CD4-positive, alpha-beta T cell treated with Interleukin-21 for 1 hour (primary cell): Measurements from ENCODE around the gene RASGRP2.
"Not testable (repeated sequence)": the region's sequence is repeated elsewhere in the genome, so short reads cannot be mapped to it uniquely, and the experiment has no call there.

Experiments used
- DNase-seq: peaks from one replicate; pipeline ENCODE4 v3.0.0-alpha.2; 2020

Gene RASGRP2

GRCh38 chr11:64718084-64718779 lies 25.7 kb downstream of the RASGRP2 start:
- no peak for DNase-seq

- DNase-seq, result no peak
These were observed 26.7 kb downstream of the RASGRP2 start for GRCh38 chr11:64717268-64717578.

GRCh38 chr11:64716473-64717267 lies 27.3 kb downstream of the RASGRP2 start:
- no peak for DNase-seq

GRCh38 chr11:64715756-64716472 lies 28.0 kb downstream of the RASGRP2 start:
- DNase-seq, result no peak

- no peak for DNase-seq
These were observed 28.8 kb downstream of the RASGRP2 start for GRCh38 chr11:64715110-64715509.

GRCh38 chr11:64714666-64715065 lies 29.3 kb downstream of the RASGRP2 start:
- DNase-seq, result no peak

- DNase-seq, result no peak
These were observed 30.1 kb downstream of the RASGRP2 start for GRCh38 chr11:64713781-64714363.

- DNase-seq, result no peak
These were observed 30.8 kb downstream of the RASGRP2 start for GRCh38 chr11:64713016-64713707.

GRCh38 chr11:64712430-64713015 lies 31.4 kb downstream of the RASGRP2 start:
- DNase-seq, result no peak

- no peak for DNase-seq
These were observed 32.0 kb downstream of the RASGRP2 start for GRCh38 chr11:64711956-64712362.

GRCh38 chr11:64711138-64711955 lies 32.6 kb downstream of the RASGRP2 start:
- no peak for DNase-seq

GRCh38 chr11:64710418-64711137 lies 33.4 kb downstream of the RASGRP2 start:
- no peak for DNase-seq

GRCh38 chr11:64705501-64705900 lies 38.4 kb downstream of the RASGRP2 start:
- no peak for DNase-seq

GRCh38 chr11:64703048-64703447 lies 40.9 kb downstream of the RASGRP2 start:
- no peak for DNase-seq

GRCh38 chr11:64701956-64702355 lies 42.0 kb downstream of the RASGRP2 start:
- not testable (repeated sequence) for DNase-seq

GRCh38 chr11:64698427-64698826 lies 45.5 kb downstream of the RASGRP2 start:
- no peak for DNase-seq

GRCh38 chr11:64697663-64698375 lies 46.1 kb downstream of the RASGRP2 start:
- DNase-seq, result no peak

- DNase-seq, result no peak
These were observed 47.9 kb downstream of the RASGRP2 start for GRCh38 chr11:64696045-64696444.

GRCh38 chr11:64695548-64695947 lies 48.4 kb downstream of the RASGRP2 start:
- DNase-seq, result no peak

GRCh38 chr11:64694821-64695365 lies 49.0 kb downstream of the RASGRP2 start:
- DNase-seq, result no peak
